GM19463 (cell line): Measurements from ENCODE around the gene TCF7L2.
"Not testable (repeated sequence)": the region's sequence is repeated elsewhere in the genome, so short reads cannot be mapped to it uniquely, and the experiment has no call there.

Experiments used
- ATAC-seq: cut with Tn5 transposase; IDR thresholded peaks from one replicate; pipeline ENCODE4 v1.9.1; 2021; ENCODE audit warnings: mild to moderate bottlenecking, moderate library complexity; ENCODE audit not compliant: unreplicated experiment

TCF7L2 gene

DNA sequence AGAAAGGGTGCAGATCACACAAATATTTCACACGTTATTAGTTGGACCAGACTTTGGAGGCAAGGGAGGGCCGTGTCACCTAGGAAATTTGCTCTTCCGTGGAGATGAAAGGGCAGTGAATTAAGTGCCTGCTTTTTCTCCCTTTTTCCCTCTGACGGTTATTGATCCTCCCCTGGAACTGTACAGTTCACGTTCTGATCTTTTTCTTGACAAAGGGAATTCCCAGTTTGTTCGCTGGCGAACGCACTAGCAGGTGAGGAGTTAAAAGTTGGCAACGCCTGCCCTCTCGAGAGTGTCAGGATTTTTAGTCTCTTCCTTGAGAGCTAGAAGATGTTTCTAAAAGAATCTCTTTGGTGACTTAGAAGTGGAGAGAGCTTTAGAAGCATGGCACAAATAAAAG, 111.5 kb downstream of the TCF7L2 start:
- ATAC-seq = no peak

GRCh38 chr10:113063043-113063967, 113.3 kb downstream of the TCF7L2 start:
- no peak for ATAC-seq

- no peak for ATAC-seq
These were observed 114.0 kb downstream of the TCF7L2 start for GRCh38 chr10:113064039-113064438.

GRCh38 chr10:113066120-113066519, 116.1 kb downstream of the TCF7L2 start:
- not testable (repeated sequence) for ATAC-seq

- no peak for ATAC-seq
These were observed 116.7 kb downstream of the TCF7L2 start for GRCh38 chr10:113066561-113067312.

GRCh38 chr10:113067501-113067900, 117.5 kb downstream of the TCF7L2 start:
- ATAC-seq = no peak

GRCh38 chr10:113068178-113068890, 118.3 kb downstream of the TCF7L2 start:
- no peak for ATAC-seq

DNA sequence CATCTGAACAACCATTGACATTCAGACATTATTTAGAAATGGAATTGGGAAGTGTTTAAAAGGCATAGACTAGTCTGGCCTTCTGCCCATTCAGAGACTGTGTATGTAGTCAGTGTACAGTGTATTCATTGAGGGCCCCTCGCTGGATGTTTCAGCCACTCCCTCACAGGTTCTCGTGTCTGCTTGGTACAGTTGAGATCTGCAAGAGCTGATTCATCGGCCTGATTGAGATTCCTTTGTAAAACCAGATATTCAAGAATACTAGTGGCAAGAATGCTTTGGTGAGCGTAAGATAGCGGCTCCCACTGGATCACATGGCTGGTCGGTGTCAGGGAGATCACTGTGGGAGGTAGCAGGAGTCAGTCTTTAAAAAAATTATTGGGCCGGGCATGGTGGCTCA, 119.5 kb downstream of the TCF7L2 start:
- no peak for ATAC-seq

DNA sequence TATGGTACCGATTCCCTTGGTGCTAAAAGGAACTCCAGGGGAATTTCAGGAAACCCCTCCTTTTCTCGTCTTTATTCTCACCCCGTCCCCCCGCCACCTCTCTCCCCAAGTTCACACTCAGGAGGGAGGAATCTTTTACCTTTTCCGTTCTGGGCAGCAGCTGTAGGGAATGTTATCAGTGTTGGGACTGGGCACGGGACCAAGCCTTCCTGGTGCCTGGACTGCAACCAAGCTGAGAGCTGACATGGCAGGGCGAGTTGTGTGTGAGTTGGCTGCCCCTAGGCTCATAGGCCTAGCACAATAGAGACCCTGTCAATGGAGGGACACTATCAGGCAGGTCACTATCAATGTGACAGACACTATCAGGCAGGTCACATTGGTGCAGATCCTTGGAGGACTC, 121.4 kb downstream of the TCF7L2 start:
- no peak for ATAC-seq

DNA sequence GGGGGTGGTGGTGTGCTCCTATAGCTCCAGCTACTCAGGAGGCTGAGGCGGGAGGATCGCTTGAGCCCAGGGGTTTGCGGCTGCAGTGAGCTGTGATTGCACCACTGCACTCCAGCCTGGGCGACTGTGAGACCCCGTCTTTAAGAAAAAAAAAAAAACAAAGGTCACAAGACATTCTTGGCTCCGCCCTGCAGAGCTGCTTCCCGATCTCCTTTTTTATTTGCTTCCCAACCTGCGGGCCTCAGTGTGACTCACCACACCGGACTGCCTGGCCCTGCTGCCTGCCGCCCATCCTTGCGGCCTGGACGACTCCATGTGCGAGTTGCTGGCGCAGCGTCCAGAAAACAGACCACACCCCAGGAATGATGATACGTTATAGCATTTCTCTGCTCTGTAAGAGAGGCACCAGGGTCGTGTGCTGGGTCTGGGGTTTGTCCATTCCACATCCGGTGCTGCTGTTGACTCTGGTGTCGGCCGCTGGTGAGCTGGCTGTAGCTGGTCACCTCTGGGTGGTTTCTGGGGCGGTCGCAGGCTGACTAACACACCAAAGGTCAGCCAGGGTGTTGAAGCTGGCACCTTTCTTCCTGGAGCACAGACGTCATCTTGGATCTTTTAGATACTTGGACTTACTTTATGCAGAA, 123.6 kb downstream of the TCF7L2 start:
- no peak for ATAC-seq

GRCh38 chr10:113076949-113077348, 126.9 kb downstream of the TCF7L2 start:
- ATAC-seq = no peak

DNA sequence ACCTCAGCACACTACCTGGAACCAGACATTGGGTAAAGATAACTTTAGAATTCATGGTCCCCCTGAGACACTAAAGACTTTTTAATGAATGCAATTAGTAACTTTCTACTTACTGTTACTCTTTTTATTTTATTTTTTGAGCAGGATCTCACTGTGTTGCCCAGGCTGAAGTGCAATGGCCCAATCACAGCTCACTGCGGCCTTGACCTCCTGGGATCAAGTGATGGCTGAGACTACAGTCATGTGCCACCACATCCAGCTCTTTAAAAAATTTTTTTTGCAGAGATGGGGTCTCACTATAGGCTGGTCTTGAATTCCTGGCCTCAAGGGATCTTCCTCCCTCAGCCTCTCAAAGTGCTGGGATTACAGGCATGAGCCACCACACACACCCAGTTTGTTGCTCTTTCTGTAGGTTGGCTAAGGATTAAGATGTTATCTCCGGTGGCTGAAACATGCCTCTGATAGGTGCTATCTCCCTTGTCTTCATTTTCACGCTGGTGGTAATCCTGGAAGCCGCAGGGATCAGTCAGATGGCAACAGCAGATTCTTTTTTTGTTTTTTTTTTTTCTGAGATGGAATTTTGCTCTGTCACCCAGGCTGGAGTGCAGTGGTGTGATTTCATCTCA, 128.3 kb downstream of the TCF7L2 start:
- ATAC-seq = no peak

- no peak for ATAC-seq
These were observed 130.2 kb downstream of the TCF7L2 start for GRCh38 chr10:113080061-113080924.

GRCh38 chr10:113080925-113081229, 130.8 kb downstream of the TCF7L2 start:
- no peak for ATAC-seq

DNA sequence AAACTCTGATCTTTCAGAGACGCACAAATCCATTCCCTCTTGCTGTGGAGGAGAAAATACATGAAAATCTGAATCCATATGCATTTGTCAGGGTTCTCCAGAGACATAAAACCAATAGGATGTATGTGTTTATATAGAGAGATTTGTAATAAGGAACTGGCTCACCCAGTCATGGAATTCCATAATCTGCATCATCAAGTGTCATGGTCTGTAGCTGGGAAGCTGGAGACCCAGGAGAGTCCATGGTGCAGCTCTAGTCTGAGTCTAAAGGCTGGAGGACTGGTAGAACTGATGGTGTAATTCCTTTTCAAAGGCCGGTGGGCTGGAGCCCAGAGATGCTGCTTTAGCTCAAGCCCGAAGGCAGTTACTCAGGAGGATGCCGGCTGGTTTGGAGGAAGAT, 134.0 kb downstream of the TCF7L2 start:
- ATAC-seq = no peak

- ATAC-seq = no peak
These were observed 135.7 kb downstream of the TCF7L2 start for GRCh38 chr10:113085776-113086175.

DNA sequence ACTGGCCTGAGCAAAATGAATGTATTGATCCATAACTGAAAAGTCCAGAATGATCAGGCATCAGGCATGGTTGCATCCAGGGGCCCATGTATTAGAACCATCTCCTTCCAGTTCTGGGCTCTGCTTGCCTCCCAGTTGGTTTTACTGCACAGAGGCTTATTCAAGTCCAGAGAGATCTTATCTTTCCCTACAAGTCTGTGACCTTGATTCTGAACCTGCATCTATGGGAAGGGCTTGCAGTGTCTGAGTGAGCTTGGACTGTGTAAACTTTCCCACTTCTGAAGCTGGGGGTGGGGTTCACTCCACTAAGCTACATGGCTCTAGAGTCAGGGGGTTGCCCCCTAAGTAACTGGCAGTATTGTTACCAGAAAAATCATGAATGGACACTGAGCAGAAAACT, 136.2 kb downstream of the TCF7L2 start:
- ATAC-seq = no peak

DNA sequence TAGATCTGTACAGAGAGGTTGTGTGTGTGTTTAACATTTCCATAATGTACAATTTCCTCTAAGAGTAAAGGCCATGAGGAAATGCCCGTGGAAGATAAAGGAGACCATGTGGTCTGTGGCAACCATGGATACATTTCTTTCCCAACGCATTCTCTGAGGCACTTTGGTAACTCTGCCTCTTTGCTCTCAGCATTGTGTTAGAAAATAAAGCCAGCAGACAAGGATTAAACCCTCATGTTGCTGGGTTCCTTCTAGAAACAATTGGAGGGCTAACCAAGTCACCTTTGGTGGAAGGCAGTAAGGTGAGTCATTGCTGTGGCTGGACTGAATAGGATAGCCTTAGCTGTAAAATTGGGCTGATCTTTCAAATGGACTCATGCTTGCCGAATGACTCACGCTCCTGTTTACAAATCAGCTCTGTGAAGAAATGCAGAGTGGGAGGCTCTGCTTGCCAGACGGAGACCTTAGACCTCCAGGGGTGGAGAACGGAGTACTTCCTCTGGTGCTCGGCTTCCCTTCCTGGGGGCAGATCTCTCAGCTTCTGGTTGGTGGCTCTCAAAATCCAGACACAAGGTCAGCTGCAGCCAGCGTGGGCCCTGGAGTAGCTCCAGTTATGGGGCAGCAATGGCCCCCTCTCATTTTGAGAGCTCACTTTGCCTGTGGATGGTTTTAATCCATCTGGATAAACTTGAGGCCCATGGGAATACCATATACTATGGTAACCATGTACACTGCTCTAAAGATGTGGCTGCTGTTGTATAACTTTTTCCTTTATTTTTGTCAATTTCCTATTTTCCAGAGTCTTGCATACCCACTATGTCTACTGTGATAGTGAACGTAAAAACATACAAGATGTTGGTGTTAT, 137.3 kb downstream of the TCF7L2 start:
- no peak for ATAC-seq

DNA sequence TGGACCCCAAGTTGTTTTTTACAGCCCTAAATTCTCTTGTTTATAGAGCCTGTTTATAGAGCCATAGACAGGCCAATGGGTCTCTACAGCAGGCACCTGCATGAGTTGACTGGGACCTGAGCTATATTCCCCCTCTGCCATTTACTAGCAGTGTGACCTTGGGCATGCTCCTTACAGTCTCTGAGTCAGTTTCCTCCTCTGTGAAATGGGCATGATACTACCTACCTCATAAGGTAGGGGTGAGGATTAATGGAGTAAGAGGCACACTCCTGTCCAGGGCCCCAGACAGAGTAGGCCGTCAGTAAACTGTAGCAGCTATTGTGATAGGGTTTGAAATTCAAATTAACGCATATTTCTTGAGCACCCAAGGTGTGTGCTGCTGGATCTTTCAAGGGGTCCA, 138.1 kb downstream of the TCF7L2 start:
- no peak for ATAC-seq
